ENCODE measurements around the gene NELL2.

The NELL2 gene

GRCh38 chr12:44500423-44500822, 375.7 kb downstream of the NELL2 start:
- Histone ChIP-seq H3K36me3 (ENCODE audit: control insufficient read depth, insufficient read depth, low read length) (no peaks in the 10 kb centered on the region), H3K9ac (ENCODE audit: low read length) (no peak overlapping the region), H3K4me3 (ENCODE audit: low read length) (no peak overlapping the region), H3K27ac (ENCODE audit: low read depth, low read length) (no peak overlapping the region), H3K27me3 (ENCODE audit: control insufficient read depth, insufficient read depth, low read length) (no peaks in the 10 kb centered on the region), H3K4me1 (ENCODE audit: control insufficient read depth, insufficient read depth, low read length) (no peaks in the 10 kb centered on the region)

- Histone ChIP-seq H3K36me3 (ENCODE audit: control insufficient read depth, insufficient read depth, low read length) (no peaks in the 10 kb centered on the region), H3K27me3 (ENCODE audit: control insufficient read depth, insufficient read depth, low read length) (no peaks in the 10 kb centered on the region), H3K4me3 (ENCODE audit: low read length) (no peak overlapping the region), H3K9ac (ENCODE audit: low read length) (no peak overlapping the region), H3K4me1 (ENCODE audit: control insufficient read depth, insufficient read depth, low read length) (no peaks in the 10 kb centered on the region), H3K27ac (ENCODE audit: low read depth, low read length) (no peak overlapping the region)
Observed at GRCh38 chr12:44497044-44497443, 379.1 kb downstream of the NELL2 start.

GRCh38 chr12:44490181-44490580, 385.9 kb downstream of the NELL2 start:
- Histone ChIP-seq H3K9ac (ENCODE audit: low read length) (no peak overlapping the region), H3K36me3 (ENCODE audit: control insufficient read depth, insufficient read depth, low read length) (no peaks in the 10 kb centered on the region), H3K4me1 (ENCODE audit: control insufficient read depth, insufficient read depth, low read length) (no peaks in the 10 kb centered on the region), H3K4me3 (ENCODE audit: low read length) (no peak overlapping the region), H3K27me3 (ENCODE audit: control insufficient read depth, insufficient read depth, low read length) (no peaks in the 10 kb centered on the region), H3K27ac (ENCODE audit: low read depth, low read length) (no peak overlapping the region)

GRCh38 chr12:44488180-44488579, 387.9 kb downstream of the NELL2 start:
- no peaks in the 10 kb centered on the region for H3K36me3 ChIP-seq (ENCODE audit: control insufficient read depth, insufficient read depth, low read length)

GRCh38 chr12:44484862-44485261, 391.3 kb downstream of the NELL2 start:
- H3K4me3 ChIP-seq (ENCODE audit: low read length) = no peak overlapping the region
- H3K27ac ChIP-seq (ENCODE audit: low read depth, low read length) = no peak overlapping the region
- H3K36me3 ChIP-seq (ENCODE audit: control insufficient read depth, insufficient read depth, low read length) = no peaks in the 10 kb centered on the region
- H3K27me3 ChIP-seq (ENCODE audit: control insufficient read depth, insufficient read depth, low read length) = no peaks in the 10 kb centered on the region
- no peaks in the 10 kb centered on the region for H3K4me1 ChIP-seq (ENCODE audit: control insufficient read depth, insufficient read depth, low read length)
- H3K9ac ChIP-seq (ENCODE audit: low read length) = no peak overlapping the region

More at GRCh38 chr12:44488180-44488579, 387.9 kb downstream of the NELL2 start:
- Histone ChIP-seq H3K27ac (ENCODE audit: low read depth, low read length) (no peak overlapping the region), H3K4me3 (ENCODE audit: low read length) (no peak overlapping the region), H3K9ac (ENCODE audit: low read length) (no peak overlapping the region), H3K4me1 (ENCODE audit: control insufficient read depth, insufficient read depth, low read length) (no peaks in the 10 kb centered on the region), H3K27me3 (ENCODE audit: control insufficient read depth, insufficient read depth, low read length) (no peaks in the 10 kb centered on the region)

- H3K27me3 ChIP-seq (ENCODE audit: control insufficient read depth, insufficient read depth, low read length) = no peaks in the 10 kb centered on the region
- H3K9ac ChIP-seq (ENCODE audit: low read length) = no peak overlapping the region
- H3K4me3 ChIP-seq (ENCODE audit: low read length) = no peak overlapping the region
- H3K4me1 ChIP-seq (ENCODE audit: control insufficient read depth, insufficient read depth, low read length) = no peaks in the 10 kb centered on the region
- H3K27ac ChIP-seq (ENCODE audit: low read depth, low read length) = no peak overlapping the region
- H3K36me3 ChIP-seq (ENCODE audit: control insufficient read depth, insufficient read depth, low read length) = no peaks in the 10 kb centered on the region
Observed at GRCh38 chr12:44477331-44477980, 398.7 kb downstream of the NELL2 start.

- no peaks in the 10 kb centered on the region for H3K27me3 ChIP-seq (ENCODE audit: control insufficient read depth, insufficient read depth, low read length)
- no peak overlapping the region for H3K9ac ChIP-seq (ENCODE audit: low read length)
- no peaks in the 10 kb centered on the region for H3K4me1 ChIP-seq (ENCODE audit: control insufficient read depth, insufficient read depth, low read length)
- H3K4me3 ChIP-seq (ENCODE audit: low read length) = no peak overlapping the region
- no peaks in the 10 kb centered on the region for H3K36me3 ChIP-seq (ENCODE audit: control insufficient read depth, insufficient read depth, low read length)
- H3K27ac ChIP-seq (ENCODE audit: low read depth, low read length) = no peak overlapping the region
Observed at GRCh38 chr12:44476683-44477082, 399.4 kb downstream of the NELL2 start.

DNA sequence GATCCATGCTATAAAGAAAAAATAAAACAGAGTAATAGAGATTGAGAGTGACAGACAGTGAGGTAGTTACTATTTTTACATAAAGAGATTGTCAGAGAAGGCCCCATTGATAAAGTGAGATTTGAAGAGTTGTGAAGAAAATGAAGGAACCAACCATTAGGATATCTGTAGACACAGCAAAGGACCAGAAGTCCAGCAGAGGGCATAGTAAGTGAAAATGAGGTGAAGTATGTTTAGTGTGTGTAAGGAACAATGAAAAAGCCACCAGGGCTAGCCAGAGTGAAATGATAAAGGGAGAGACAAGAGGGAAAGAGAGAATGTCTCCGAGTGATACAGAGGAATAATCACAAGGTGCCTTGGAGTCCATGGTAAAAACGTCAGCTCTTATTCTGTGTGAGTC, 411.0 kb downstream of the NELL2 start:
- Histone ChIP-seq H3K4me1 (ENCODE audit: control insufficient read depth, insufficient read depth, low read length) (no peaks in the 10 kb centered on the region), H3K9ac (ENCODE audit: low read length) (no peak overlapping the region), H3K27ac (ENCODE audit: low read depth, low read length) (no peak overlapping the region), H3K36me3 (ENCODE audit: control insufficient read depth, insufficient read depth, low read length) (no peaks in the 10 kb centered on the region), H3K4me3 (ENCODE audit: low read length) (no peak overlapping the region), H3K27me3 (ENCODE audit: control insufficient read depth, insufficient read depth, low read length) (no peaks in the 10 kb centered on the region)

- H3K27me3 ChIP-seq (ENCODE audit: control insufficient read depth, insufficient read depth, low read length) = no peaks in the 10 kb centered on the region
Observed at GRCh38 chr12:44464180-44464579, 411.9 kb downstream of the NELL2 start.

GRCh38 chr12:44462729-44463128, 413.4 kb downstream of the NELL2 start:
- Histone ChIP-seq H3K4me1 (ENCODE audit: control insufficient read depth, insufficient read depth, low read length) (no peaks in the 10 kb centered on the region), H3K27ac (ENCODE audit: low read depth, low read length) (no peak overlapping the region), H3K36me3 (ENCODE audit: control insufficient read depth, insufficient read depth, low read length) (no peaks in the 10 kb centered on the region), H3K27me3 (ENCODE audit: control insufficient read depth, insufficient read depth, low read length) (no peaks in the 10 kb centered on the region), H3K4me3 (ENCODE audit: low read length) (no peak overlapping the region), H3K9ac (ENCODE audit: low read length) (no peak overlapping the region)

More at GRCh38 chr12:44464180-44464579, 411.9 kb downstream of the NELL2 start:
- Histone ChIP-seq H3K9ac (ENCODE audit: low read length) (no peak overlapping the region), H3K36me3 (ENCODE audit: control insufficient read depth, insufficient read depth, low read length) (no peaks in the 10 kb centered on the region), H3K4me3 (ENCODE audit: low read length) (no peak overlapping the region), H3K4me1 (ENCODE audit: control insufficient read depth, insufficient read depth, low read length) (no peaks in the 10 kb centered on the region), H3K27ac (ENCODE audit: low read depth, low read length) (no peak overlapping the region)

DNA sequence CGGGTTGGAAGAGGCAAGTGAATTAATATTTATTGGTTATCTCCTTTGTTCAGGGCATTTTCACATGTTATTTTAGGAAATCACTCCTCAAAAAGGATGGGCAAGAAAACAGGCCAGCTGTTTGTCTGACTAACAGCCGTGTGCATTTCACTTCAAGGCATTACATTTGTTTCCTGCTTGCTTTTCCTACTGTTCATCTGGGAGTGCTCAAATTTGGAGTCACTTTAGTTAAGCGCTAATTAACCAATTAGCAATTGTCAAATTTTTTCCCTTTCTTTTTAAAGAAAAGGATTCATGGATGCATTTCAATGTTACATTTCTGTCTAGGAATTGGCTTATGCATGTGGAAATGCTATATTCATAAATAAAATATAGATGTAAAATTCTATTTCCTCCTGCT, 415.9 kb downstream of the NELL2 start:
- Histone ChIP-seq H3K27ac (ENCODE audit: low read depth, low read length) (no peak overlapping the region), H3K4me3 (ENCODE audit: low read length) (no peak overlapping the region), H3K4me1 (ENCODE audit: control insufficient read depth, insufficient read depth, low read length) (no peaks in the 10 kb centered on the region), H3K36me3 (ENCODE audit: control insufficient read depth, insufficient read depth, low read length) (no peaks in the 10 kb centered on the region), H3K27me3 (ENCODE audit: control insufficient read depth, insufficient read depth, low read length) (no peaks in the 10 kb centered on the region), H3K9ac (ENCODE audit: low read length) (no peak overlapping the region)

DNA sequence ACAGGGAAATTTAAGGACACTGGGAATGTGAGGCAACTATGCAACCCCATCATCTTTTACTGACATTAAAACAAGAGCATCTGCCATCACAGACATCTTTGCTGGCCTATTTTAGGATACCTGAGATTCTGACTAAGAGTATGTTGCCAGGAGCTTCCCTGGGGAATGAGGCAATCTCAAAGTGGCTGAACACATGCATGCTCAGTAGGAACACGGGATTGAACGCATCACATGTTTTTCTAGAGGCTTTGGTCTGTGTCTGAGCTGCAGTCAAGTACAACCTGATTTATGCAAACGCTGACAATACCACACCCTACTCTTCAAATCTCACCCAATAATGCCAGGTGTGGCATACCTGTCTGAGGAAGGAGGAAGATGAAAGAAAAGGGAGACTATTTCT, 416.5 kb downstream of the NELL2 start:
- H3K27ac ChIP-seq (ENCODE audit: low read depth, low read length) = no peak overlapping the region
- no peak overlapping the region for H3K4me3 ChIP-seq (ENCODE audit: low read length)
- no peaks in the 10 kb centered on the region for H3K36me3 ChIP-seq (ENCODE audit: control insufficient read depth, insufficient read depth, low read length)
- no peak overlapping the region for H3K9ac ChIP-seq (ENCODE audit: low read length)
- no peaks in the 10 kb centered on the region for H3K27me3 ChIP-seq (ENCODE audit: control insufficient read depth, insufficient read depth, low read length)
- H3K4me1 ChIP-seq (ENCODE audit: control insufficient read depth, insufficient read depth, low read length) = no peaks in the 10 kb centered on the region
